Calu3 (cell line): Measurements from ENCODE around the gene DAGLA. TPM values are rescaled to one million over a fixed set of nuclear protein-coding genes. Genes with fewer than 3 reads are reported as not detected.
A peak's percentile ranks its signal among the peaks of the same experiment; 100 is the strongest.

Experiments used
- BruUV-seq: library from RNA; stranded (reverse); fragments of 400-500 nt; replicated peaks from 2 replicates; lab custom pipeline; 2021; lab: Mats Ljungman, UMichigan
- CTCF ChIA-PET: fragments of 300-600 bp; sonication (Branson Sonifier 250); formaldehyde crosslinking; loops from one replicate; lab custom pipeline; 2022; ENCODE audit warnings: antibody characterized with exemption; lab: Charles Lee
- DNase-seq: peaks from one replicate; pipeline ENCODE4 v3.0.0; 2022
- H3K27ac Mint-ChIP-seq: one replicate; pipeline ENCODE4 v1.8.0; 2022; ENCODE audit warnings: mixed read lengths; ENCODE audit not compliant: unreplicated experiment
- H3K27me3 Mint-ChIP-seq: one replicate; pipeline ENCODE4 v1.8.0; 2022; ENCODE audit warnings: mixed read lengths; ENCODE audit not compliant: unreplicated experiment
- H3K36me3 Mint-ChIP-seq: one replicate; pipeline ENCODE4 v1.8.0; 2022; ENCODE audit warnings: mild to moderate bottlenecking, moderate library complexity, mixed read lengths; ENCODE audit not compliant: insufficient read depth, unreplicated experiment
- H3K4me1 Mint-ChIP-seq: one replicate; pipeline ENCODE4 v1.8.0; 2022; ENCODE audit warnings: mild to moderate bottlenecking, low read depth, mixed read lengths; ENCODE audit not compliant: unreplicated experiment
- H3K4me3 Mint-ChIP-seq: one replicate; pipeline ENCODE4 v1.8.0; 2022; ENCODE audit warnings: mild to moderate bottlenecking, low read depth, moderate library complexity, mixed read lengths; ENCODE audit not compliant: unreplicated experiment
- H3K9me3 Mint-ChIP-seq: one replicate; pipeline ENCODE4 v1.8.0; 2022; ENCODE audit warnings: low read depth, mixed read lengths; ENCODE audit not compliant: unreplicated experiment
- CTCF ChIP-seq: fragments of 200-600 bp; IDR thresholded peaks from one replicate; pipeline ENCODE4 v1.8.0; 2022; ENCODE audit warnings: antibody characterized with exemption; ENCODE audit not compliant: unreplicated experiment
- intact Hi-C: fragments of 100-400 bp; cut with micrococcal nuclease; formaldehyde crosslinking; loops from one replicate; pipeline ENCODE4 v1.10.0; 2022; ENCODE audit not compliant: unreplicated experiment
- total RNA-seq: library from RNA; stranded (reverse); gene quantifications from 2 replicates; pipeline ENCODE4 v1.2.3, GENCODE V29; 2022

DAGLA gene
- total RNA-seq, 1 experiment from 2014 or later: 7.5 TPM

- no TSS peak for BruUV-seq
- H3K27ac Mint-ChIP-seq: no peak overlapping the region
- CTCF ChIA-PET: interaction anchor here (0.7 to 2.2 kb wide), 3 partner anchors 11 to 36 kb away, joined by 3 to 7 read pairs (median 4); no protein-coding TSS in a partner anchor
- peaks cover 16% of the 10 kb centered on the region for H3K4me1 Mint-ChIP-seq
- H3K36me3 Mint-ChIP-seq: peaks cover 9% of the 10 kb centered on the region
- no peak for DNase-seq
- intact Hi-C loops: loop anchor here (2.0 kb wide), 1 partner anchor 31 kb away; no protein-coding TSS in a partner anchor
- H3K27me3 Mint-ChIP-seq: no peaks in the 10 kb centered on the region
- TF ChIP-seq CTCF: no peak
- no peaks in the 10 kb centered on the region for H3K9me3 Mint-ChIP-seq
- no peak overlapping the region for H3K4me3 Mint-ChIP-seq
Observed at GRCh38 chr11:61745781-61746441, 65.7 kb downstream of the DAGLA start.

GRCh38 chr11:61746442-61747191 lies 66.4 kb downstream of the DAGLA start:
- no peak overlapping the region for H3K4me3 Mint-ChIP-seq
- DNase-seq: no peak
- BruUV-seq: no TSS peak
- H3K36me3 Mint-ChIP-seq: peaks cover 11% of the 10 kb centered on the region
- no peak for TF ChIP-seq CTCF
- H3K27me3 Mint-ChIP-seq: no peaks in the 10 kb centered on the region
- no peaks in the 10 kb centered on the region for H3K9me3 Mint-ChIP-seq
- intact Hi-C loops: loop anchor here (2.0 kb wide), 1 partner anchor 30 kb away; no protein-coding TSS in a partner anchor
- no peak overlapping the region for H3K27ac Mint-ChIP-seq
- CTCF ChIA-PET: interaction anchor here (0.7 to 2.2 kb wide), 5 partner anchors 11 to 41 kb away, joined by 3 to 45 read pairs (median 7); no protein-coding TSS in a partner anchor
- H3K4me1 Mint-ChIP-seq: peaks cover 22% of the 10 kb centered on the region

- peak; percentile 90 for TF ChIP-seq CTCF
- H3K4me1 Mint-ChIP-seq: peaks cover 16% of the 10 kb centered on the region
- no peaks in the 10 kb centered on the region for H3K9me3 Mint-ChIP-seq
- H3K36me3 Mint-ChIP-seq: peaks cover 16% of the 10 kb centered on the region
- no TSS peak for BruUV-seq
- intact Hi-C loops: loop anchor here (2.0 kb wide), 1 partner anchor 29 kb away; no protein-coding TSS in a partner anchor
- no peak overlapping the region for H3K27ac Mint-ChIP-seq
- H3K4me3 Mint-ChIP-seq: no peak overlapping the region
- CTCF ChIA-PET: interaction anchor here (0.7 to 2.2 kb wide), 9 partner anchors 10 to 361 kb away, joined by 3 to 45 read pairs (median 4); no protein-coding TSS in a partner anchor
- peak; percentile 91 for DNase-seq
- H3K27me3 Mint-ChIP-seq: no peaks in the 10 kb centered on the region
Observed at GRCh38 chr11:61747192-61747966, 67.2 kb downstream of the DAGLA start.

GRCh38 chr11:61747967-61748285 lies 67.7 kb downstream of the DAGLA start:
- no peak for DNase-seq
- Mint-ChIP-seq H3K36me3 (peaks cover 21% of the 10 kb centered on the region), H3K9me3 (no peaks in the 10 kb centered on the region), H3K27ac (no peak overlapping the region), H3K27me3 (no peaks in the 10 kb centered on the region), H3K4me1 (peaks cover 11% of the 10 kb centered on the region), H3K4me3 (no peak overlapping the region)
- TF ChIP-seq CTCF: no peak
- intact Hi-C loops: loop anchor here (2.0 kb wide), 1 partner anchor 29 kb away; no protein-coding TSS in a partner anchor
- CTCF ChIA-PET: interaction anchor here (1.0 to 2.2 kb wide), 8 partner anchors 9 to 360 kb away, joined by 3 to 45 read pairs (median 5); no protein-coding TSS in a partner anchor
- BruUV-seq: no TSS peak
